ENCODE results near the gene SCARB1. TPM values are rescaled to one million over a fixed set of nuclear protein-coding genes. Genes with fewer than 3 reads are reported as not detected.

The SCARB1 gene
- total RNA-seq, 2 experiments from 2014 or later = 22.9 to 24.1 TPM

- no peak for ATAC-seq
- intact Hi-C loops (cut with DNase I, micrococcal nuclease) = no loop called here
- POLR2A ChIA-PET = no interaction called here
- no peaks in the 10 kb centered on the region for H3K36me3 Mint-ChIP-seq (ENCODE audit: low read depth)
- CTCF ChIA-PET = no interaction called here
- no peak overlapping the region for H3K27ac Mint-ChIP-seq
- H3K4me3 Mint-ChIP-seq = no peak overlapping the region
- no peaks in the 10 kb centered on the region for H3K9me3 Mint-ChIP-seq (ENCODE audit: low read depth)
- no peak for DNase-seq
- no peaks in the 10 kb centered on the region for H3K27me3 Mint-ChIP-seq
- H3K4me1 Mint-ChIP-seq = peaks cover 14% of the 10 kb centered on the region
Measured at GRCh38 chr12:124857921-124858461, 5.7 kb downstream of the SCARB1 start.

GRCh38 chr12:124856842-124857178 is 6.9 kb downstream of the SCARB1 start:
- ChIA-PET POLR2A (no interaction called here), CTCF (no interaction called here)
- ATAC-seq (no peak), DNase-seq (no peak)
- Mint-ChIP-seq H3K4me3 (no peak overlapping the region), H3K9me3 (ENCODE audit: low read depth) (no peaks in the 10 kb centered on the region), H3K4me1 (peaks cover 2% of the 10 kb centered on the region), H3K36me3 (ENCODE audit: low read depth) (no peaks in the 10 kb centered on the region), H3K27ac (no peak overlapping the region), H3K27me3 (no peaks in the 10 kb centered on the region)
- intact Hi-C loops (cut with DNase I, micrococcal nuclease) = no loop called here

DNA sequence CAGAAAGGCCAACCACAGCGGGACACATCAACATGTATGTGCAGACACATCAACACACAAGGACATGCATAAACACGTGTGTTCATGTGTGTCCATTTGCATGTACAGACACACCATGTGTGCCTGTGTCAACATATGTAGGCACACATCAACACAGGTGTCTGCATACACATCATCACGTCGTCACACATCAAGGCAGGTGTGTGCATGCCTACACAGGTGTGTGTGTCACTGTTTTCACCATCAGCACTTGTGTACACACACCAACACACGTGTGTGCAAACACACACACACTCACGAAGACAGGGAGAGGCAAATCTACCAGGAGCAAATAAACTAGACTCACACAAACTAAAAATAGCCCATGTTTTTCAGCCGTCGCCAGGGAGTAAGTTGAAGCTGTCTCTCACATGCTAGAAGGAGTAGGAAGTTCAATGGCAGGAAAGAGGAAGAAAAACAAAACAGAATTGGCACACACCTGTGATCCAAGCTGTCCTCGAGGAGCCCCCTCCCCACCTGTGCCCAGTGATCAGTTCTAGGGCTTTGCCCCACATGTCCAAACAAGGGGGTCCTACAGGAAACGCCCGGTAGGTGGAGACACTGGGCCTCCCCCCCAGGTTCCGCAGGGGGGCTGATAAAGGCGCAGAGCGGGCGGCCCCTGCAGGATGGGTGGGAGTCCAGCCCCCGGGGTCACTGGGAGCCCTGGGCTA is 7.4 kb downstream of the SCARB1 start:
- intact Hi-C loops (cut with DNase I, micrococcal nuclease) = no loop called here
- Mint-ChIP-seq H3K9me3 (ENCODE audit: low read depth) (no peaks in the 10 kb centered on the region), H3K4me3 (no peak overlapping the region), H3K27ac (no peak overlapping the region), H3K27me3 (no peaks in the 10 kb centered on the region), H3K4me1 (no peaks in the 10 kb centered on the region), H3K36me3 (ENCODE audit: low read depth) (no peaks in the 10 kb centered on the region)
- ChIA-PET POLR2A (no interaction called here), CTCF (no interaction called here)
- DNase-seq = no peak
- no peak for ATAC-seq

- intact Hi-C loops (cut with DNase I, micrococcal nuclease) = no loop called here
- ChIA-PET POLR2A (no interaction called here), CTCF (interaction anchor here (0.6 to 1.1 kb wide), 3 partner anchors 47 to 950 kb away, joined by 3 to 6 read pairs (median 3); no protein-coding TSS in a partner anchor)
- no peak for DNase-seq
- no peak for ATAC-seq
- Mint-ChIP-seq H3K27ac (no peak overlapping the region), H3K36me3 (ENCODE audit: low read depth) (no peaks in the 10 kb centered on the region), H3K4me1 (no peaks in the 10 kb centered on the region), H3K4me3 (no peak overlapping the region), H3K9me3 (ENCODE audit: low read depth) (no peaks in the 10 kb centered on the region), H3K27me3 (no peaks in the 10 kb centered on the region)
Measured at GRCh38 chr12:124855275-124855957, 8.2 kb downstream of the SCARB1 start.

DNA sequence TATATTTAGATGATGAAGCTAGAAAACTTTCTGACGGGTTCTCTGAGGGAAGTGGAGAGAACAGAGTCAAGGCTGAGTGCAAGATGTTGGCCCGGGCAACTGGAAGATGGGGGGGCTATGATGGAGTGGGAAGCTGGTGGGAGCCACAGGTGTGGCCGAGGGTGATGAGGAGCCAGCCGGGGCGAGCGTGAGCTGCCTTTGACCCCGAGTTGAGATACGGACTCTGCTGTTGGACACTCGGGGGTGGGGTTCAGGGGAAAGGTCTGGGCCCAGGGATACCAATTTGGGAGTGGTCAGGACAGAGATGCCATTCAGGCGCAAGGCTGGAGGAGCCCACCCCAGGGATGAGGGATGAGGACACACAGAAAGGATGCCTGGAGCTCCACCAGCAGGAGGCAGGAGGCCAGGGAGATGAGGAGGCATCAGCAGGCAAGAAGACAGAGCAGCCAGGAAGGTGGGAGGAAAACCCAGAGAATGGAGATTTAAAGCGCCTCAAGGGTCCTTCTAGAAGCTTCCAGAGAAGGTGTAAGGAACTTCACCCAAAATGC is 9.0 kb downstream of the SCARB1 start:
- Mint-ChIP-seq H3K4me3 (no peak overlapping the region), H3K27me3 (no peaks in the 10 kb centered on the region), H3K27ac (no peak overlapping the region), H3K9me3 (ENCODE audit: low read depth) (no peaks in the 10 kb centered on the region), H3K36me3 (ENCODE audit: low read depth) (no peaks in the 10 kb centered on the region), H3K4me1 (no peaks in the 10 kb centered on the region)
- DNase-seq (no peak), ATAC-seq (no peak)
- POLR2A ChIA-PET = no interaction called here
- intact Hi-C loops (cut with DNase I, micrococcal nuclease) = no loop called here
- CTCF ChIA-PET = interaction anchor here (0.6 to 1.1 kb wide), 4 partner anchors 48 to 950 kb away, joined by 3 to 6 read pairs (median 4); no protein-coding TSS in a partner anchor

DNA sequence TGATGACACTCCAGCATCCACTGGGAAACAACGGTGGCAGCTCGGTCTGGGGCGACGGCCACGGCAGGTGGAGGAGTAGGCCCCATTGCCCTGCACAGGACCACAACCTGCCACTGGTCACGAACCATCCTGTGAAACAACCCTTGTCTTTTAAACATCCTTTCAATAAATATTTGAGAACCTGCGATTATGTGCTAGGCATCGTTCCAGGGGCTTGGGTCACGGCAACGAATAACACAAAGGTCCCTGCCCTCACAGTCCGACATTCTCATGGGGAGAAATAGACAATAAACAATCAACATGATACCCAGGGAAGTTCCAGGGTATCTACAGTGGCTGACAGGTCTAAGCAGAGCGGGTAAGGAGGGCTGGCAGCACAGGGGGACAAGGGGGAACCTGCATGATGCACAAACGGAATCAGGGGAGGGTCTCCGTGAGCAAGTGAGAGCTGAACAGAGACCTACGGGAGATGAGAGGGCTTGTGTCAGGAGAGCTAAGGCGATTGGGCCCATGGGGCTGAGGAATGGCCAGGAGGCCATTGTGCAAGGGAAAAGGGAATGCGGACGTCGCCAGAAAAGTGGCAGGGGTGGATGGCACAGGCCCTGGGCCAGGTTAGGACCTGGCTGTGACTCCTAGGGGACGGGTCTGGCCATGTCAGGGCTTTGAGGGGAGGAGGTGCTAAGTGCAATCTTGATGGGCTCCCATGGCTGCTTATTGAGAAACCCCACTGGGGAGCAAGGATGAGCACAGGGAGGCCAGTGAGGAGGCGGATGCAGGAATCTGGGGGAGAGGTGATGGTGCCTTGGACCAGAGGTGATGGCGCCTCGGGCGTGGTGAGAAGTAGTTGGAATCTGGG is 9.7 kb downstream of the SCARB1 start:
- Mint-ChIP-seq H3K27me3 (no peaks in the 10 kb centered on the region), H3K27ac (no peak overlapping the region), H3K4me1 (no peaks in the 10 kb centered on the region), H3K9me3 (ENCODE audit: low read depth) (no peaks in the 10 kb centered on the region), H3K36me3 (ENCODE audit: low read depth) (no peaks in the 10 kb centered on the region), H3K4me3 (no peak overlapping the region)
- ChIA-PET POLR2A (interaction anchor here (1.2 kb wide), 1 partner anchor 8 kb away, joined by 3 read pairs; no protein-coding TSS in a partner anchor), CTCF (interaction anchor here (0.7 to 1.0 kb wide), 2 partner anchors 53 to 86 kb away, joined by 4 to 6 read pairs; no protein-coding TSS in a partner anchor)
- no peak for ATAC-seq
- no peak for DNase-seq
- intact Hi-C loops (cut with DNase I, micrococcal nuclease) = no loop called here

DNA sequence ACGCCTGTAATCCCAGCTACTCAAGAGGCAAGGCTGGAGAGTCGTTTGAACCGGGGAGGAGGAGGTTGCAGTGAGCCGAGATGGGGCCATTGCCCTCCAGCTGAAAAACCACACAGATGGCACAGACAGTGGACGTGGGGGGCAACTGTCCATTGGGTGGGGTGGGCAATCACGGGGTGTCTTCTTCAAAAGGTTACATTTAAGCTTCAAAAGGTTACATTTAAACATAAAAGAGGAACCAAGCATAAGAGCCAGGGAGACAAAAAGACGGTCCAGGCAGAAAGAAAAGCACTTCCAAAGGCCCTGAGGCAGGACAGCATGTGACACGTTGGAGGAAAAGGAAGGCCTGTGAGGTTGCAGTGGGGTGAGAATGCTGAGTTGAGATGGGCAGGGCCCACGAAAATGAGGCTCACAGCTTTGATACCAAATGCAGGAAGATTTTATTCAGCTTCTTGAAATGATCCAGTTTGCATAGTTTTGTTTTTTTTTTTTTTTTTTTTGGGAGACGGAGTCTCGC is 10.7 kb downstream of the SCARB1 start:
- Mint-ChIP-seq H3K27me3 (no peaks in the 10 kb centered on the region), H3K4me3 (no peak overlapping the region), H3K4me1 (no peaks in the 10 kb centered on the region), H3K36me3 (ENCODE audit: low read depth) (no peaks in the 10 kb centered on the region), H3K27ac (no peak overlapping the region), H3K9me3 (ENCODE audit: low read depth) (no peaks in the 10 kb centered on the region)
- POLR2A ChIA-PET = interaction anchor here (1.2 kb wide), 1 partner anchor 9 kb away, joined by 3 read pairs; no protein-coding TSS in a partner anchor
- intact Hi-C loops (cut with DNase I, micrococcal nuclease) = no loop called here
- ATAC-seq = no peak
- no peak for DNase-seq
- CTCF ChIA-PET = no interaction called here

- ATAC-seq (no peak), DNase-seq (no peak)
- Mint-ChIP-seq H3K9me3 (ENCODE audit: low read depth) (no peaks in the 10 kb centered on the region), H3K4me3 (no peak overlapping the region), H3K4me1 (no peaks in the 10 kb centered on the region), H3K27ac (no peak overlapping the region), H3K27me3 (no peaks in the 10 kb centered on the region), H3K36me3 (ENCODE audit: low read depth) (no peaks in the 10 kb centered on the region)
- ChIA-PET CTCF (no interaction called here), POLR2A (no interaction called here)
- intact Hi-C loops (cut with DNase I, micrococcal nuclease) = no loop called here
Measured at GRCh38 chr12:124852329-124852831, 11.3 kb downstream of the SCARB1 start.

DNA sequence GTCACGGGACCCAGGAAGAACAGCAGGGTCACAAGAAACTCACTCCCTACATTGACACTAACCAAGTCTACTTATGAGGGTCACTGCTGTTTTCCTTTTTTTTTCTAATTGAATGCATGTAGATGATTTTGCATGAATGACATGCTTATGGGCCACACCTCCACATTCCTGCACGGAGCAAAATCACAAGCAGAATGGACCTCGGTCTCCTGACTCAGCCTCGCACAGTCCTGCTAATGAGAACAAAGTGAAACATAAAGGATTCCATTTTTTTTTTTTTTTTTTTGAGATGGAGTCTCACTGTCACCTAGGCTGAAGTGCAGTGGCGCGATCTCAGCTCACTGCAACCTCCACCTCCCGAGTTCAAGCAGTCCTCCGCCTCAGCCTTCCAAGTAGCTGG is 12.3 kb downstream of the SCARB1 start:
- ATAC-seq (no peak), DNase-seq (no peak)
- Mint-ChIP-seq H3K27me3 (no peaks in the 10 kb centered on the region), H3K27ac (no peak overlapping the region), H3K36me3 (ENCODE audit: low read depth) (no peaks in the 10 kb centered on the region), H3K4me1 (no peaks in the 10 kb centered on the region), H3K9me3 (ENCODE audit: low read depth) (no peaks in the 10 kb centered on the region), H3K4me3 (no peak overlapping the region)
- intact Hi-C loops (cut with DNase I, micrococcal nuclease) = no loop called here
- POLR2A ChIA-PET = no interaction called here
- CTCF ChIA-PET = interaction anchor here (0.7 kb wide), 1 partner anchor 51 kb away, joined by 3 read pairs; no protein-coding TSS in a partner anchor

DNA sequence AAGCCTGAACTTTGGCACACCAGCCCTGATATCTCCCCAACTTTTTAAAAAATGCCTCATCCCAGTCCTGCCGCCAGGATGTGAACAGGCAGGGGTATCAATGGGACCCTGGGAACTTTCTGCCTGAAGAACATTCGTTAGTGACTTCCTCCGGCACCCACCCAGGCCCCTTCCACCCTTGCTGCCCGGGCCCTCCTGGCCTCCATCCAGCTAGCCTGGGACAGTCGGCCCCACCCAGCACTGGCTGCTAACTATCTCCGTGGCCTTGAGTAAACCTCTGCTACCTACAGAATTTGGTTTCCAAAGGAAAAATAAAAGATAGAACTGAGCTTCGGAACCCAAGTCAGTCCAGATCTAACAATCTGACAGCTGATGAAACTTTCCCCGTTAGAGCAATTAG is 14.3 kb downstream of the SCARB1 start:
- intact Hi-C loops (cut with DNase I, micrococcal nuclease) = no loop called here
- ChIA-PET CTCF (no interaction called here), POLR2A (no interaction called here)
- Mint-ChIP-seq H3K27me3 (no peaks in the 10 kb centered on the region), H3K27ac (no peak overlapping the region), H3K36me3 (ENCODE audit: low read depth) (no peaks in the 10 kb centered on the region), H3K4me3 (no peak overlapping the region), H3K4me1 (no peaks in the 10 kb centered on the region), H3K9me3 (ENCODE audit: low read depth) (no peaks in the 10 kb centered on the region)
- no peak for DNase-seq
- no peak for ATAC-seq

Measured in activated CD4-positive, alpha-beta T cell treated with anti-CD3 and anti-CD28 coated beads for 36 hours (primary cell).